Measurements from ENCODE around the gene FCRLB.

Gene FCRLB

DNA sequence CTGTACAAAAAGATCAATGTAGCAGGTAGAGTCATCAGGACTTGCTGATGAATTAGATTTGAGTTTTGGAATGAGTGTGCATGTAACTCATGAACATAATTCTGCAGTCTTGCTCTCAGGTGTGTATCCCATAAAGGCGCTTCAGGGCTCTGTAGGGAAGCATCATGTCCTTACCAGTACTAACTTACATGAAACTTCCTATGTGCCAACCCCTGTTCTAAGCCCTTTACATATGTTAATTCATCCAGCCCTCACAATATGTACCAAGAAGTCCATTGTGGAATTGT lies 2.1 kb upstream of the FCRLB start:
- in situ Hi-C loops (cut with MboI; ENCODE audit: low sequenced_read_pairs) = no loop called here

GRCh38 chr1:161720422-161720821 lies 922 bp upstream of the FCRLB start:
- in situ Hi-C loops (cut with MboI; ENCODE audit: low sequenced_read_pairs) = no loop called here

DNA sequence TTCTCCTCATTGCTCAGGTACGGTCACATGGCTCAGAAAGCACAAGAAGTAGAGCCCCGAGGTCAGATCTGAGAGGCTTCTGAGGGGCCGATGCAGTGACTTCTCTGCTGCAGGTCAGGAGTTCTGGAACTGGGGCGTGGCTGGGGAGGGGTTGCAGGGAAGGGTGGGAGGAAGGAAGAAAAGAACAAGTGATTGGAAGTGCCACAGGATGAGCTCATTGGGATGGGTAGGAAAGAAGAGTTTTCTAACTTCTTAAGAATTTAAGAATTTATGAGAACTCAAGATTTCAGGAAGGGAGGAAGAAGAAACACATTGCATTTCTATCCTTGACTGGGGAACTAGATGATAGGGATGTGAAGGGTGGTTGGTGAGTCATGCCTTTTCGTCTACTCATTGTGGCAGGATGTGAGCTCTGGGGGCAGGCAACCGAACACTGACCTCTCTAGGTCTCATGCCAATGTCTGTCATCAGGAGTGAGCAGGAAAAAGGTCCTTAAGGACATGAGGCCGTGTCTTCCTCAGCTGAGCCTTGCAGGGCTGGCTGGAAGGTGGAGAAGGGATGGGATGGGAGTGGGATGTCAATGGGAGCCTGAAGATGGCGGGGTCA lies 497 bp downstream of the FCRLB start:
- in situ Hi-C loops (cut with MboI; ENCODE audit: low sequenced_read_pairs) = no loop called here

DNA sequence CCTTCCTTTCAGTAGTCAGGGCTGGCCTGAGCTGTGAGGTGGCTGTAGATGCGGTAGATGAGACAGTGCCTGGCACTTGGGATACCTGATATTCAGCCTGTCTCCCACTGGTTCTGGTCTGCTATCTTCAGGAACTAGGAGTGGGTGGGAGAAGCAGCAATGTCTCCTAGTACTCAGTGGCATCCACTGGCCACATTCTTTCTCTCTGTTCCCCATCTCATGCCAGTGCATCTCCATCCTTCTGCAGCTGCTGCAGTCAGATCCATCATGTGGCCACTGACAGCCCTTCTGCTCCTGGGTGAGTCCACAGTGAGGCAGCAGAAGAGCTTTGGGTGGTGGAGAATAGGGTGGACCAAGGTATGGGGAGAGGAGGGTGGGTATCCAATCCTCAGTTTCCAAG lies 1.1 kb downstream of the FCRLB start:
- in situ Hi-C loops (cut with MboI; ENCODE audit: low sequenced_read_pairs) = no loop called here

DNA sequence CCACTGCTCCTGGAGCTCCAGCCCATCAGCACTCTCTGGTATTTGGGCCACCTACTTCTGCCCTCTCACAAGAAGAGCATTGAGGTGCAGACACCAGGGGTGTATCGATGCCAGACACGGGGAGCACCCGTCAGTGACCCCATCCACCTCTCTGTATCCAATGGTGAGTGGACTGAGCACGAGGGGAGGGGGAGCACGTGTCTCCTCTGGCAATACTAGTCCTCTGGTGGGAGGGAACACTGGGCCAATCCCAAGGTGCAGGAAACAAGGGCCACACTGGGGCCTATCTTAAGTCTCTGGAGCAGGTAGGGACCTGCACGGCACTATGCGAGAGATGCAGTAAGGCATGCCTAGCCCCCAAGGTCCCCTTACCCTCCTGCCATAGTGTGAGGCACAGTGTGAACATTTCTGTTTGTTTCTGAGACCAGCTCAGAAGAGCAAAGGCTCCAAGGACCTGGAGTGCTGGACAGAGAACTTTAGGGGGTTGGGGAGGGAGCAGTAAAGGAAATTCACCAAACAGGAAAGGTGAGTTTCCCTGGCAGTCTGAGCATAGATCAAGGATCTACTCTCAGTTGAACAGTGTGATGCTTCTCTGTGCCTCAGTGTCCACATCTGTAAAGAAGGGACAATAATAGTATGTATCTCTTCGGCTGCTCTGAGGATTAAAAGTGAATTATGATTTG lies 2.3 kb downstream of the FCRLB start:
- in situ Hi-C loops (cut with MboI; ENCODE audit: low sequenced_read_pairs) = no loop called here

DNA sequence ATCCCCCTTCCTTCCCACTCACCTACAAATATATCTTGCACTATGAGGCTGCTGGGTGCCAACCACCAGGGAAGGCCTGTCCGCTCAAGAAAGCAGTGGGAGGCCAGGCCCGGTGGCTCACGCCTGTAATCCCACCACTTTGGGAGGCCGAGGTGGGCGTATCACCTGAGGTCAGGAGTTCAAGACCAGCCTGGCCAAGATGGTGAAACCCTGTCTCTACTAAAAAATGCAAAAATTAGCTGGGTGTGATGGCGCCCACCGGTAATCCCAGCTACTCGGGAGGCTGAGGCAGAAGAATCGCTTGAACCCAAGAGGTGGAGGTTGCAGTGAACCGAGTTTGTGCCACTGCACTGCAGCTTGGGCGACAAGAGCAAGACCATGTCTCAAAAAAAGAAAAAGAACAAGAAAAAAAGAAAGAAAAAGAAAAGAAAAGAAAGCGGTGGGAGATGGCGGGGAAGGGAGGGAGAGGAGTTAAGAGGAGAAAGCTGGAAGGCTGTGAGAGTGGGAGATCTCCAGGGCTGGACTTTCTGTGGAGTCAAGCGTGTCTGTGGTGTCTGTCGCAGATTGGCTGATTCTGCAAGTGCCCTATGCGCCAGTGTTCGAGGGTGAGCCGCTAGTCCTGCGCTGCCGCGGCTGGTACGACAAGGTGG lies 4.0 kb downstream of the FCRLB start:
- in situ Hi-C loops (cut with MboI; ENCODE audit: low sequenced_read_pairs) = loop anchor here (25.0 kb wide), 1 partner anchor 513 kb away; the partner anchor contains the start of genes APOA2, FCER1G and NDUFS2

DNA sequence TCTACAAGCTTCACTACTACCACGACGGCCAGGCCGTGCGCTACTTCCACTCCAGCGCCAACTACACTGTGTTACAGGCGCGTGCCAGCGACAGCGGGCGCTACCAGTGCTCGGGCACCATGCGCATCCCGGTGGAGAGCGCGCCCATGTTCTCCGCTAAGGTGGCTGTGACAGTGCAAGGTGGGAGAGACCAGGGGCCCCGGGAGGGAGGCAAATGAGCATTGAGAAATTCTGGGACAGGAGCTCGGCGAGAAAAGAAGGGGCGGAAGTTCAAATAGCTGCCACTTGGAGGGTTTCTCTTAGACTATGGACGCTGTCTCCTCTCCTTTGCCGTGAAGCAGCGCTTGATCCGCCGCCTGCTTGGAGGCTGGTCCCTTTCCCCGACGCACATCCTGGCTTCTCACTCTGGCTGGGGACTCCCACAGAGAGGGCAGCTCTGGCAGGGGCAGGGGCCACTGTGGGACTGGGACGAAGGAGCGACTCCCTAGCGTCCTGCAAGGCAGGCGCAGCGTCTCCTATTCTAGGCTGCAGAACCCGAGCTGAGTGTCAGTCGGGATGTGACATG lies 4.6 kb downstream of the FCRLB start:
- in situ Hi-C loops (cut with MboI; ENCODE audit: low sequenced_read_pairs) = loop anchor here (25.0 kb wide), 1 partner anchor 514 kb away; the partner anchor contains the start of genes APOA2, FCER1G and NDUFS2

DNA sequence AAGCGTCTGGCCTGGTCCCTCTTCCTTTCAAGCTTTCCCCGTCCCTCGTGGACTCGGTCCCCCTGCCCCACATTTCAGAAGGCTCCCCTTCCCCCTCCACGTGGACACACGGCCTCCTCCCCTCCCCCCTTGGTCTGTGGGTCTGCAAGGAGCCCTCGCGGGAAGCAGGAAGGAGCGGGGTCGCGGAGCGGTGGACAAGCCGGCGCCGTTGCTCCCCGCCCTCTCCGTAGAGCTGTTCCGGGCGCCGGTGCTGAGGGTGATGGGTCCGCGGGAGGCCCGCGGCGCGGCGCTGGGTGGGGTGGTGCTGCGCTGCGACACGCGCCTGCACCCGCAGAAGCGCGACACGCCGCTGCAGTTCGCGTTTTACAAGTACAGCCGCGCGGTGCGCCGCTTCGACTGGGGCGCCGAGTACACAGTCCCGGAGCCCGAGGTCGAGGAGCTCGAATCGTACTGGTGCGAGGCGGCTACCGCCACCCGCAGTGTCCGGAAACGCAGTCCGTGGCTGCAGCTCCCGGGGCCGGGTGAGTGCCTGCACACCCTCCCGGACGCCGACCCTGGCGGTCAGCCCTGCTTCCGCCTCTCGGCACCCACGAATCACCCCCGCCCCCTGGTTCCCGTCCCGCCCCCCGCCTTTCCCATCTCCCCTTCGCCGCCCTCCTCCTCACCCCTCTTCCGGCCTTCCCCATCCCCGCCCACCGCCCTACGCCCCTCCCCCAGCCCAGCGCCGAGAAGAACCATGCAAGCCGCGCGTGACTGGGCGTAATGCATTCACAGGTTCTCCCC lies 5.3 kb downstream of the FCRLB start:
- in situ Hi-C loops (cut with MboI; ENCODE audit: low sequenced_read_pairs) = loop anchor here (25.0 kb wide), 1 partner anchor 514 kb away; the partner anchor contains the start of genes APOA2, FCER1G and NDUFS2

DNA sequence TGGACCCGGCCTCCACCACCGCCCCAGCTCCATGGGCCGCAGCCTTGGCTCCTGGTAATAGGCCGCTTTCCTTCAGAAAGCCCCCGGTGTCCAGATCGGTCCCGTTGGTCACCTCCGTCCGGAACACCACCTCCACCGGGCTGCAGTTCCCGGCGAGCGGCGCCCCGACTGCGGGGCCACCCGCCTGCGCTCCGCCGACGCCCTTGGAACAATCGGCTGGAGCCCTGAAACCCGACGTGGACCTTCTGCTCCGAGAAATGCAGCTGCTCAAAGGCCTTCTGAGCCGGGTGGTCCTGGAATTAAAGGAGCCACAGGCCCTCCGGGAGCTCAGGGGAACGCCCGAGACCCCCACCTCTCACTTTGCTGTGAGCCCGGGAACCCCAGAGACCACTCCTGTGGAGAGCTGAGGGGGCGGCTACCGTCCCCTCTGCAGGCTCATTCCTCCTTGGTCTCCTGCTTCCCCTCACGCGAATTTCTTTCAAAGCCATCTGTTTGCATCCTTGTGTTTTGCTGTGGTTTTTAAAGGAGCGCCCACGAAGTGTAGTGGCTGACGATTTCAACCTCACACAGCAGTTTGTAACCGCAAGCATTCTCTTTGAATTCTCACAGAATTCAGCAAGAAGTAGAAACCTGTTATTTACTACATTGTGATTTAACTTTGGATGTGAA lies 6.0 kb downstream of the FCRLB start:
- in situ Hi-C loops (cut with MboI; ENCODE audit: low sequenced_read_pairs) = loop anchor here (25.0 kb wide), 1 partner anchor 515 kb away; the partner anchor contains the start of genes APOA2, FCER1G and NDUFS2

DNA sequence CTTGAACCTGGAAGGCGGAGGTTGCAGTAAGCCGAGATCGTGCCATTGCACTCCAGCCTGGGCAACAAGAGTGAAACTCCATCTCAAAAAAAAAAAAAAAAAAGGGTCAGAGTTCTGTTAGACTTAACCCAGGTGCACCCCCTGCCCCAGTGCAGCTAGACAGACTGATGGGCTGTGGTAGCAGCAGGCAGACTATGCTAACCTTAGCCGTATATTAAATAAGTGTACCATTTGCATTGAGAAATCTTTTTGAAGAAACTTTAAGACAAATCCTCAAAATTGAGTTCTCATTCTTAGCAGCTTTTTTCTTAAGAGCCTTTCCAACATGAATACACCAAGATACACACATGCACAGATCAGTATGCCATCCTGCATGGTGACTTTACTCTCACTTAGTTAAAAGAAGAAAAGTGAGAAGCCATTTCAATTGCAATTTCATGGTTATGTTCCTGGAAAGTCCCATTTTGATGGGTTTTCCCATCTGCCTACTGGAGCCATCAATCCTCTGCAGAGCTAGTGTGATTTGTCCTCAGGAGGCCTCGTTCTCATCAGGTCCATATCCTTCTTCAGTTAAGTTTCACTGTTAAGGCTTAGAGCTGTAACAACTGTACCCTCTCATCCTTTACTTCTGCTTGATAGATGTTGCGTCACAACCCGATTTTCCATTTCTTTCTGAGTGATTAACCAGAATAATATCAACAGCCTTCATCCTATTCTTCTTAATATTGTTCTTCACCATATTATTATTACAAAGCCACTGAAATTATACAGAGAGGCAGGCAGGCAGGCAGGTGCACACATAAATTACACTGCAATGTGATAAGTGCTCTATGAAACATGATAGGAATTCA lies 7.3 kb downstream of the FCRLB start:
- in situ Hi-C loops (cut with MboI; ENCODE audit: low sequenced_read_pairs) = loop anchor here (25.0 kb wide), 1 partner anchor 516 kb away; the partner anchor contains the start of genes APOA2, FCER1G and NDUFS2

DNA sequence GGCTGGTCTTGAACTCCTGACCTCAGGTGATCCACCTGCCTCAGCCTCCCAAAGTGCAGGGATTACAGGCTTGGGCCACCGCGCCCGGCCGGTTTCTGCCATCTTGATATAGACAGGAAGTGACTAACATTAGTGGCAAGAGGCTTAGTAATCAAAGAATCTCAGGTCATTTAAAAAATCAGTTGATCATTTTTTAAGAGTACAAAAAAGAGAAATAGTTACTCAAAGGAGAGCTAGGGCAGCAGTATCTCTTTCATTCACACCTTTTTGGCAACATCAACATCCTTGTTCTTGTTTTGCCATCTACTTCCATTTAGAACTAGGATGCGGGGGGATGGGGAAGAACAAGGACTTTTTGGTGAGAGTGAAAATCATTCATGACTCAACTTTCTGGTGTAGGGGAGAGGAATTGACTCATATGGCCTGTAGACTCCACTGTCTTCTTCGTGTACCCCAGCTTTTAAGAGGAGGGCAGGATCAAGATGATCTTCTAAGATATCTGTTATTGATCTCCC lies 8.8 kb downstream of the FCRLB start:
- in situ Hi-C loops (cut with MboI; ENCODE audit: low sequenced_read_pairs) = loop anchor here (10.0 to 25.0 kb wide), 2 partner anchors 245 to 518 kb away; partner anchors contain the start of genes APOA2, FCER1G and NDUFS2

DNA sequence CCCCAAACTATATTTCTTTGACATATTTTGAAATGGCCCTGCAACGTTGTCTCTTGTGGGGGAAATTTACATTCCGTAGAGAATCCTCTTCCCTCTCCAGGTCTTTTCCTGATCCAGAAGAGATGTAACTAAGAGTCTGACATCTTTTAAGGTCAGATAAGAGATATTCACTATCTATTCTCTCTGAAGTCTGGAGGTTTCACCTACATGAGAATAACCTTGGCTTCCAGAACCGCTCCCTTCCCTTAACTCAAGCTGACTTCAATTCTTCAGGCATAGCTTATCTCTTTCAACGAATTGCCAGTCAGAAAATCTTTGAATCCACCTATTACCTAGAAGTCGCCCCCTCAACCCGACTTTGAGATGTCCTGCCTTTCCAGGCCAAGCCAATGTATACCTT lies 9.9 kb downstream of the FCRLB start:
- in situ Hi-C loops (cut with MboI; ENCODE audit: low sequenced_read_pairs) = loop anchor here (10.0 to 25.0 kb wide), 2 partner anchors 246 to 519 kb away; partner anchors contain the start of genes APOA2, FCER1G and NDUFS2

DNA sequence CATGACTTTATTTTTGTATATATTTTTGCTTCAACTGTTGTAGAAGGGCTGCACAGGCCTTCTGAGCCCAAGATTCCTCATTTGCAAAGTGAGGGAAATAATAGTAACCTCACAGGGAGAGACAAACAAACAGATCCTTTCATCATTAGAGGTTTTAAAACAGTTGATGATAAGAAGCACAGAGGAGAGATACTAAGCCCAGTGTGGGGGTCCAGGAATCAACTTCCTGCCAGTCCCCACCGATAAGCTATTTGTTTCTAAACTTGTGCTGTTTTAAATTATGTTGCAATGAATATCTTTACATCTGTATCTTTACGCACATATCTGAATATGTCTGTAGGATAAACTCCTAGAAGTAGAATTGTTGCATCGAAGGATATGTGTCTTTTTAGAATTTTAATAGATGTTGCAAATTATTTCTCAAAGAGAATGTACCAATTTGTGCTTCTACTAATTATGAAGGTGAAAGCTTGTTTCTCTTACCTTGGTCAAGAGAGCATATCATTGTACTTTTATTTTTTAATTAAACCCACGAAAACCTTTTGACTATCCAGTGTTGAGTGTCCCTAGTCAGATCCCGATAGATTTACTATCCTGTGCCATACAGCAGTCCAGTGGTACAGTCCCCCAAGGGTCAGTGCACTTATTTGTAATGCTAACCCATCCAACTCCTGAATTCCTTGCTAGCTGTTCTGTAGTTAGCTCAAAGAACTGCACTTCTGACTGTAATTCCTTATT lies 10.8 kb downstream of the FCRLB start:
- in situ Hi-C loops (cut with MboI; ENCODE audit: low sequenced_read_pairs) = loop anchor here (10.0 to 25.0 kb wide), 2 partner anchors 247 to 520 kb away; partner anchors contain the start of genes APOA2, FCER1G and NDUFS2

GRCh38 chr1:161733526-161733925 lies 12.2 kb downstream of the FCRLB start:
- in situ Hi-C loops (cut with MboI; ENCODE audit: low sequenced_read_pairs) = loop anchor here (10.0 to 25.0 kb wide), 2 partner anchors 249 to 521 kb away; partner anchors contain the start of genes APOA2, FCER1G and NDUFS2

- in situ Hi-C loops (cut with MboI; ENCODE audit: low sequenced_read_pairs) = loop anchor here (10.0 to 25.0 kb wide), 2 partner anchors 251 to 524 kb away; partner anchors contain the start of genes APOA2, FCER1G and NDUFS2
These were observed 14.5 kb downstream of the FCRLB start for GRCh38 chr1:161735837-161736236.

- in situ Hi-C loops (cut with MboI; ENCODE audit: low sequenced_read_pairs) = loop anchor here (10.0 to 25.0 kb wide), 2 partner anchors 252 to 524 kb away; partner anchors contain the start of genes APOA2, FCER1G and NDUFS2
These were observed 15.1 kb downstream of the FCRLB start for GRCh38 chr1:161736335-161736969.

- in situ Hi-C loops (cut with MboI; ENCODE audit: low sequenced_read_pairs) = loop anchor here (10.0 to 25.0 kb wide), 2 partner anchors 253 to 525 kb away; partner anchors contain the start of genes APOA2, FCER1G and NDUFS2
These were observed 16.3 kb downstream of the FCRLB start for GRCh38 chr1:161737625-161738024.

Data from HL-60/S4 treated with retinoic acid at 250 ng/mL for 4 days and 3 days (cell line).